Measurements from ENCODE around the gene FKBP1A.

DNA sequence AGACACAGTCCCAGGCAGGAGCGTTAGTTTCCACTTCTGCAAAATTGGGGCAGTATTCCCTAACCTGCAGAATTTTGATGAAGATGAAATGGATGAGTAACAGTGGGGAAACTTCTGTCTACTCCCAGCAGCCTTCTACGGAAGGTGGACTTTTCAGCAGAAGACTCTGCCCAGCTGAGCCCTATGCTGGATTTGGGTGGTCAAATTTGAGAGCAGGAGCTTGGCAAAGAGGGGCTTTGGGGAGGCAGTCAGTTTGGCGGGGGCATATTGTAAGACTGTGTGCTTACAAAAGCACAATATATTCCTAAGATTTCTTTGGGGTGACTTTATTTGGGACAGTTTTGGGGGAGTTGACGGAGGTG, 58.5 kb downstream of the FKBP1A start:
- TF ChIP-seq, protein P1, sequence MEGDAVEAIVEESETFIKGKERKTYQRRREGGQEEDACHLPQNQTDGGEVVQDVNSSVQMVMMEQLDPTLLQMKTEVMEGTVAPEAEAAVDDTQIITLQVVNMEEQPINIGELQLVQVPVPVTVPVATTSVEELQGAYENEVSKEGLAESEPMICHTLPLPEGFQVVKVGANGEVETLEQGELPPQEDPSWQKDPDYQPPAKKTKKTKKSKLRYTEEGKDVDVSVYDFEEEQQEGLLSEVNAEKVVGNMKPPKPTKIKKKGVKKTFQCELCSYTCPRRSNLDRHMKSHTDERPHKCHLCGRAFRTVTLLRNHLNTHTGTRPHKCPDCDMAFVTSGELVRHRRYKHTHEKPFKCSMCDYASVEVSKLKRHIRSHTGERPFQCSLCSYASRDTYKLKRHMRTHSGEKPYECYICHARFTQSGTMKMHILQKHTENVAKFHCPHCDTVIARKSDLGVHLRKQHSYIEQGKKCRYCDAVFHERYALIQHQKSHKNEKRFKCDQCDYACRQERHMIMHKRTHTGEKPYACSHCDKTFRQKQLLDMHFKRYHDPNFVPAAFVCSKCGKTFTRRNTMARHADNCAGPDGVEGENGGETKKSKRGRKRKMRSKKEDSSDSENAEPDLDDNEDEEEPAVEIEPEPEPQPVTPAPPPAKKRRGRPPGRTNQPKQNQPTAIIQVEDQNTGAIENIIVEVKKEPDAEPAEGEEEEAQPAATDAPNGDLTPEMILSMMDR (IDR thresholded peaks at IDR 0.05), result no peak
- TF ChIP-seq NRF1 (IDR thresholded peaks at IDR 0.05; ENCODE audit: low read depth, low read length), result no peak
- TF ChIP-seq JUND (IDR thresholded peaks at IDR 0.05), result no peak
- TF ChIP-seq USF2 (IDR thresholded peaks at IDR 0.05; ENCODE audit: borderline replicate concordance, low read depth, low read length), result no peak
- TF ChIP-seq FOXJ3 (CRISPR knock-in tag; IDR thresholded peaks at IDR 0.05), result no peak
- no peak for TF ChIP-seq RXRA (IDR thresholded peaks at IDR 0.05; ENCODE audit: borderline replicate concordance, low read depth)
- no peak for TF ChIP-seq SIN3A (IDR thresholded peaks at IDR 0.05; ENCODE audit: borderline replicate concordance, low read depth, low read length)
- TF ChIP-seq YY1 (IDR thresholded peaks at IDR 0.05; ENCODE audit: low read depth), result no peak
- no peak for TF ChIP-seq NFIC (IDR thresholded peaks at IDR 0.05; ENCODE audit: borderline replicate concordance)

All from SK-N-SH (cell line).